Vagina (tissue), 2 donors: ENCODE data around the gene PRDM10.
"Not testable (repeated sequence)": the region's sequence is repeated elsewhere in the genome, so short reads cannot be mapped to it uniquely, and the experiment has no call there.

Source experiments
- CTCF ChIP-seq, 3 experiments: fragments of 450-650 bp in 2 of 3; fragments of 200-600 bp in 1 of 3; sonication (generic) in 1 of 3; IDR thresholded peaks; one replicate each; pipeline ENCODE4 v1.5.1; 2017 to 2019; ENCODE audit warnings: antibody characterized with exemption in 3 of 3, mild to moderate bottlenecking in 2 of 3, moderate library complexity in 2 of 3
- POLR2AphosphoS5 ChIP-seq, 2 donors: sonication (generic); formaldehyde crosslinking; IDR thresholded peaks; one replicate each; pipeline ENCODE4 v1.9.0; 2017; ENCODE audit warnings: antibody characterized with exemption in 2 of 2, mild to moderate bottlenecking in 2 of 2, low read depth in 1 of 2; ENCODE audit not compliant: insufficient read depth in 1 of 2

GRCh38 chr11:130015846-130016245 lies 13.2 kb upstream of the PRDM10 start:
- not testable (repeated sequence) for TF ChIP-seq CTCF (IDR thresholded peaks at IDR 0.05); POLR2AphosphoS5 (IDR thresholded peaks at IDR 0.05; ENCODE audit: insufficient read depth in 1 of 2, low read depth in 1 of 2)
